H9 (cell line): ENCODE data around the gene KIAA1614. TPM values are rescaled to one million over a fixed set of nuclear protein-coding genes. Genes with fewer than 3 reads are reported as not detected.
A peak's percentile ranks its signal among the peaks of the same experiment; 100 is the strongest.

Source experiments
- DNase-seq: peaks from one replicate; pipeline ENCODE4 v3.0.0-alpha.2; 2017
- H2AFZ ChIP-seq: one replicate; pipeline ENCODE4 v1.6.1; 2013; ENCODE audit warnings: mild to moderate bottlenecking, low read length, control low read depth, moderate library complexity
- H2AK5ac ChIP-seq: 2 replicates; pipeline ENCODE4 v1.6.1; 2013; ENCODE audit warnings: low read length, control low read depth, mixed read lengths; ENCODE audit not compliant: insufficient read length
- H2BK120ac ChIP-seq: one replicate; pipeline ENCODE4 v1.6.1; 2013; ENCODE audit warnings: low read depth, mild to moderate bottlenecking, low read length, control low read depth, inconsistent platforms; ENCODE audit not compliant: poor library complexity, severe bottlenecking
- H2BK12ac ChIP-seq: 2 replicates; pipeline ENCODE4 v1.6.1; 2013; ENCODE audit warnings: low read length, control low read depth, mixed read lengths, low read depth; ENCODE audit not compliant: insufficient read length
- H2BK15ac ChIP-seq: 2 replicates; pipeline ENCODE4 v1.6.1; 2013; ENCODE audit warnings: low read depth, low read length, control low read depth
- H2BK20ac ChIP-seq: one replicate; pipeline ENCODE4 v1.6.1; 2013; ENCODE audit warnings: low read depth, mild to moderate bottlenecking, low read length, control low read depth, inconsistent platforms; ENCODE audit not compliant: poor library complexity, severe bottlenecking
- H2BK5ac ChIP-seq: 2 replicates; pipeline ENCODE4 v1.6.1; 2013; ENCODE audit warnings: low read length, control low read depth, mixed read lengths; ENCODE audit not compliant: insufficient read length
- H3K14ac ChIP-seq: 2 replicates; pipeline ENCODE4 v1.6.1; 2013; ENCODE audit warnings: low read length, control low read depth; ENCODE audit not compliant: insufficient read depth
- H3K18ac ChIP-seq: 2 replicates; pipeline ENCODE4 v1.6.1; 2013; ENCODE audit warnings: low read depth, mild to moderate bottlenecking, mixed read lengths, low read length, control low read depth; ENCODE audit not compliant: insufficient read length
- H3K23ac ChIP-seq: 2 replicates; pipeline ENCODE4 v1.6.1; 2013; ENCODE audit warnings: low read length, control low read depth, mixed read lengths, low read depth; ENCODE audit not compliant: insufficient read length
- H3K23me2 ChIP-seq: 2 replicates; pipeline ENCODE4 v1.6.1; 2013; ENCODE audit warnings: low read depth, mild to moderate bottlenecking, mixed read lengths, low read length, control low read depth; ENCODE audit not compliant: insufficient read length, poor library complexity, severe bottlenecking
- H3K27ac ChIP-seq: 2 replicates; pipeline ENCODE4 v1.5.1; 2013; ENCODE audit warnings: low read length, control low read depth, mixed read lengths, low read depth; ENCODE audit not compliant: insufficient read length
- H3K27me3 ChIP-seq: 2 replicates; pipeline ENCODE4 v1.6.1; 2013; ENCODE audit warnings: low read length, control low read depth, inconsistent platforms; ENCODE audit not compliant: insufficient read depth
- H3K4ac ChIP-seq: 2 replicates; pipeline ENCODE4 v1.6.1; 2013; ENCODE audit warnings: low read depth, mild to moderate bottlenecking, control low read depth, inconsistent platforms, low read length, moderate library complexity
- H3K4me1 ChIP-seq: 2 replicates; pipeline ENCODE4 v1.6.1; 2013; ENCODE audit warnings: low read length, control low read depth, inconsistent platforms; ENCODE audit not compliant: insufficient read depth
- H3K4me2 ChIP-seq: 2 replicates; pipeline ENCODE4 v1.6.1; 2013; ENCODE audit warnings: low read length, control low read depth, mixed read lengths; ENCODE audit not compliant: insufficient read length, insufficient read depth
- H3K56ac ChIP-seq: 2 replicates; pipeline ENCODE4 v1.6.1; 2013; ENCODE audit warnings: low read depth, mild to moderate bottlenecking, mixed read lengths, low read length, control low read depth; ENCODE audit not compliant: insufficient read length
- H3K79me1 ChIP-seq: 2 replicates; pipeline ENCODE4 v1.6.1; 2013; ENCODE audit warnings: low read depth, mild to moderate bottlenecking, moderate library complexity, low read length, control low read depth, inconsistent platforms; ENCODE audit not compliant: insufficient read depth, poor library complexity, severe bottlenecking
- H3K79me2 ChIP-seq: 2 replicates; pipeline ENCODE4 v1.6.1; 2013; ENCODE audit warnings: low read length, control low read depth, inconsistent platforms; ENCODE audit not compliant: insufficient read depth
- H3K9ac ChIP-seq: 2 replicates; pipeline ENCODE4 v1.6.1; 2013; ENCODE audit warnings: low read length, control low read depth, mixed read lengths; ENCODE audit not compliant: insufficient read length; ENCODE audit errors: extremely low read depth
- H3K9me3 ChIP-seq: one replicate; pipeline ENCODE4 v1.6.1; 2013; ENCODE audit warnings: low read depth, low read length, inconsistent platforms; ENCODE audit not compliant: control insufficient read depth
- H3T11ph ChIP-seq: one replicate; pipeline ENCODE4 v1.6.1; 2013; ENCODE audit warnings: mild to moderate bottlenecking, low read length, control low read depth, inconsistent platforms
- H4K20me1 ChIP-seq: one replicate; pipeline ENCODE4 v1.6.1; 2013; ENCODE audit not compliant: control insufficient read depth, insufficient read length, insufficient read depth
- H4K5ac ChIP-seq: 2 replicates; pipeline ENCODE4 v1.6.1; 2013; ENCODE audit warnings: low read depth, mild to moderate bottlenecking, mixed read lengths, low read length, control low read depth; ENCODE audit not compliant: insufficient read length
- H4K8ac ChIP-seq: replicated peaks from 2 replicates; pipeline ENCODE4 v1.6.1; 2013; ENCODE audit warnings: low read length, control low read depth, mixed read lengths, low read depth; ENCODE audit not compliant: insufficient read length
- H4K91ac ChIP-seq: 2 replicates; pipeline ENCODE4 v1.6.1; 2013; ENCODE audit warnings: low read depth, mild to moderate bottlenecking, moderate library complexity, mixed read lengths, low read length, control low read depth; ENCODE audit not compliant: insufficient read length
- H3K27ac Mint-ChIP-seq, 3 experiments: 2 replicates in 2 of 3; 3 replicates in 1 of 3; pipeline ENCODE4 v1.8.0; 2020 to 2021; ENCODE audit warnings: mixed read lengths in 3 of 3, mild to moderate bottlenecking in 1 of 3, moderate library complexity in 1 of 3
- H3K27me3 Mint-ChIP-seq: 2 replicates; pipeline ENCODE4 v1.8.0; 2021; ENCODE audit warnings: low read depth, mild to moderate bottlenecking, moderate library complexity, mixed read lengths
- H3K36me3 Mint-ChIP-seq, 3 experiments: 2 replicates in 2 of 3; 3 replicates in 1 of 3; pipeline ENCODE4 v1.8.0; 2020 to 2021; ENCODE audit warnings: low read depth in 3 of 3, mixed read lengths in 3 of 3; ENCODE audit not compliant: insufficient read depth in 1 of 3
- H3K4me1 Mint-ChIP-seq, 2 experiments: 2 replicates each; pipeline ENCODE4 v1.8.0; 2020; ENCODE audit warnings: mixed read lengths in 2 of 2
- H3K4me3 Mint-ChIP-seq, 2 experiments: 2 replicates in 1 of 2; 3 replicates in 1 of 2; pipeline ENCODE4 v1.8.0; 2020 to 2021; ENCODE audit warnings: mild to moderate bottlenecking in 2 of 2, mixed read lengths in 2 of 2, moderate library complexity in 1 of 2
- H3K9me3 Mint-ChIP-seq, 2 experiments: 2 replicates in 1 of 2; 3 replicates in 1 of 2; pipeline ENCODE4 v1.8.0; 2020; ENCODE audit warnings: mild to moderate bottlenecking in 2 of 2, mixed read lengths in 2 of 2, moderate library complexity in 1 of 2
- WGBS: extraction: QIAGEN DNeasy Blood & Tissue Kit; methylation state at CpG from one replicate; pipeline ENCODE4 v1.1.7; 2013; ENCODE audit warnings: missing lambda C conversion rate, low lambda C conversion rate, mixed read lengths; ENCODE audit not compliant: insufficient read length; ENCODE audit errors: extremely low coverage; 5-methylcytosine and 5-hydroxymethylcytosine counted together
- total RNA-seq: library from RNA; stranded (reverse); gene quantifications from 2 replicates; pipeline ENCODE4 v1.2.1, GENCODE V29; 2021
- TF ChIP-seq, protein P1 (sequence below): fragments of 200-600 bp; sonication (generic); conservative IDR thresholded peaks from 3 replicates; pipeline ENCODE4 v1.8.0; 2021; ENCODE audit warnings: antibody characterized with exemption, mild to moderate bottlenecking

Gene KIAA1614
- total RNA-seq, 1 experiment from 2014 or later: 1.3 TPM

DNA sequence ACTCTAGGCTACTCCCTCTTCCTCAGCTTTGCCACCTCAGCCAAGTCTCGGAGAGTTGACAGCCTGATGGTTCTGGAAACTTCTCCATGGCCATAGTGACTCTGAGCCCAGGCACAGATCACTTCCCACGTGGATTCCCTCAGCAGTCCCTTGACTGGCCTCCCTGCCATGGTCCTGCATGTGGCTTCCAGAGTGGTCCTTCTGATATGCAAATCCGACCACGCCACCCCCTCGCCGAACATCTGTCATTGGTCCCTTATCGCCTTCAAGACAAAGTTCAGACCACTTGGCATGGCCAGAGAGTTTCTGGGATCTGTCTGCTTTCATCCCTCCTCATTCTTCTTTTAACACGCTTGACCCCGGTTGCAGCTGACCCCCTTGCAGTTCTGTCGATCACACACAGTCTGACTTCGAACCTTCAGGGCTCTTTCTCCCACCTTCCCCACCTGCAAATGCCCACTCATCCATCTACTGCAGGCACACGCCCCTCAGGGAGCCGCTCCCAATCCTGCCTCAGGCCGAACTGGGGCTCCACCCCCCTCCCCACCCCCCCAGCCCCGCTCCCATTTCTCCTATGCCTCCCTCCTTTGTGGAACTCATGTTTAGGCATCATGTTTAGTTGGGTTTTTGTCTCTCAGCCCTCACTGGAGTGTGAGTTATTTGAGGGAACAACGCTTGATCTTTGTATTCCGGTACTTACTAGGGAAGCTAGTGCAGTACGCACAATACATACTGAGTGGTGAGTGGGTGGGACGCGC is 29.0 kb downstream of the KIAA1614 start:
- no peaks in the 10 kb centered on the region for H4K20me1 ChIP-seq
- H3K23ac ChIP-seq: no peak overlapping the region
- Mint-ChIP-seq H3K9me3 (no peaks in the 10 kb centered on the region), H3K27ac (peak overlapping the region in 1 of 3 experiments; percentile 37; a peak in 2 of 7 replicates), H3K4me3 (no peak overlapping the region; a peak in 1 of 5 replicates), H3K4me1 (peaks cover 13 to 15% of the 10 kb centered on the region in 2 experiments), H3K36me3 (peaks cover 0 to 10% (median 0%) of the 10 kb centered on the region in 3 experiments; a peak in 2 of 7 replicates), H3K27me3 (peaks cover 13% of the 10 kb centered on the region)
- H3K14ac ChIP-seq: no peak overlapping the region; the same call in 1 of the 2 replicates
- H3K9ac ChIP-seq: no peak overlapping the region
- no peak overlapping the region for H2AK5ac ChIP-seq
- no peaks in the 10 kb centered on the region for H3K79me2 ChIP-seq
- no peak overlapping the region for H3K4ac ChIP-seq
- H2BK12ac ChIP-seq: no peak overlapping the region
- no peak overlapping the region for H3K56ac ChIP-seq
- no peaks in the 10 kb centered on the region for H3K4me1 ChIP-seq
- no peaks in the 10 kb centered on the region for H3K27me3 ChIP-seq
- H2BK120ac ChIP-seq: no peak overlapping the region
- H3K18ac ChIP-seq: no peak overlapping the region
- no peak for DNase-seq
- TF ChIP-seq, protein P1, sequence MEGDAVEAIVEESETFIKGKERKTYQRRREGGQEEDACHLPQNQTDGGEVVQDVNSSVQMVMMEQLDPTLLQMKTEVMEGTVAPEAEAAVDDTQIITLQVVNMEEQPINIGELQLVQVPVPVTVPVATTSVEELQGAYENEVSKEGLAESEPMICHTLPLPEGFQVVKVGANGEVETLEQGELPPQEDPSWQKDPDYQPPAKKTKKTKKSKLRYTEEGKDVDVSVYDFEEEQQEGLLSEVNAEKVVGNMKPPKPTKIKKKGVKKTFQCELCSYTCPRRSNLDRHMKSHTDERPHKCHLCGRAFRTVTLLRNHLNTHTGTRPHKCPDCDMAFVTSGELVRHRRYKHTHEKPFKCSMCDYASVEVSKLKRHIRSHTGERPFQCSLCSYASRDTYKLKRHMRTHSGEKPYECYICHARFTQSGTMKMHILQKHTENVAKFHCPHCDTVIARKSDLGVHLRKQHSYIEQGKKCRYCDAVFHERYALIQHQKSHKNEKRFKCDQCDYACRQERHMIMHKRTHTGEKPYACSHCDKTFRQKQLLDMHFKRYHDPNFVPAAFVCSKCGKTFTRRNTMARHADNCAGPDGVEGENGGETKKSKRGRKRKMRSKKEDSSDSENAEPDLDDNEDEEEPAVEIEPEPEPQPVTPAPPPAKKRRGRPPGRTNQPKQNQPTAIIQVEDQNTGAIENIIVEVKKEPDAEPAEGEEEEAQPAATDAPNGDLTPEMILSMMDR: no peak
- no peak overlapping the region for H2BK15ac ChIP-seq
- no peaks in the 10 kb centered on the region for H3K79me1 ChIP-seq
- H3K23me2 ChIP-seq: no peaks in the 10 kb centered on the region
- no peak overlapping the region for H2AFZ ChIP-seq
- no peak overlapping the region for H4K8ac ChIP-seq
- no peaks in the 10 kb centered on the region for H3K9me3 ChIP-seq
- H3K4me2 ChIP-seq: no peak overlapping the region
- no peak overlapping the region for H2BK20ac ChIP-seq
- no peak overlapping the region for H3K27ac ChIP-seq
- no peak overlapping the region for H3T11ph ChIP-seq
- no CpG with 5 or more reads among the region's 20 CpGs for WGBS
- no peak overlapping the region for H4K91ac ChIP-seq
- no peak overlapping the region for H4K5ac ChIP-seq
- no peak overlapping the region for H2BK5ac ChIP-seq
